HG03342 (cell line): ENCODE measurements around the gene DYNC1H1.

Experiments used
- ATAC-seq: cut with Tn5 transposase; IDR thresholded peaks from one replicate; pipeline ENCODE4 v1.9.1; 2021; ENCODE audit warnings: mild to moderate bottlenecking, moderate library complexity; ENCODE audit not compliant: unreplicated experiment

Gene DYNC1H1

DNA sequence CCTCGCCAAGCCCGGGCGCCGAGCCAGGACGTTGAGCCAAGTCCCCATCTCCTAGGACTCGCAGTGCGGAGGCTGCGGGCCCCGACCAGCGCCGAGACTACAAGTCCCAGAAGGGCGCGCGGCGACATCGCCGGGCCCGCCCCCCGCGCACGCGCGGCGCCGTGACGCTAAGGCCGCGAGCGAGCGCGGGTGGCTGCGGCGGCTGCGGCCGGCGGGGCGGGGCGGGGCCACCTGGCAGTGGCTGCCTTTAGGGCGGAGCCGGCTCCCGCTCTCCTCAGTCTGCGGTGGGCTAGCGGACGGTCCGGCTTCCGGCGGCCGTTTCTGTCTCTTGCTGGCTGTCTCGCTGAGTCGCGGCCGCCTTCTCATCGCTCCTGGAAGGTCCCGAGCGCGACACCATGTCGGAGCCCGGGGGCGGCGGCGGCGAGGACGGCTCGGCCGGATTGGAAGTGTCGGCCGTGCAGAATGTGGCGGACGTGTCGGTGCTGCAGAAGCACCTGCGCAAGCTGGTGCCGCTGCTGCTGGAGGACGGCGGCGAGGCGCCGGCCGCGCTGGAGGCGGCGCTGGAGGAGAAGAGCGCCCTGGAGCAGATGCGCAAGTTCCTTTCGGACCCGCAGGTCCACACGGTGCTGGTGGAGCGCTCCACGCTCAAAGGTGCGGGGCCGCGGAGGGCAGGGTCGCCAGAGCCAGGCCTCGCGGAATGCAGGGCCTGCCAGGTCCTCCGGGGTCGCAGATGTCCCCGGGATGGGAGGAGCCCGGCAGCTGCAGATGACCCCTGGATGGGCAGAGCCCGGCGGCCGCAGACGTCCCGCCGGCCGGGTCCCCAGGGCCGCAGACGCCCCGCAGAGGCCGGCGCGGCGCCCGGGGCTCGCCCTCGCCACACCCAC, at the start of gene DYNC1H1:
Gene DYNC1H1 (plus strand): TSS at position 277 of the 884 bp plus-strand sequence. CDS start 119 bp downstream, at position 396.
- peak; percentile 80 for ATAC-seq

DNA sequence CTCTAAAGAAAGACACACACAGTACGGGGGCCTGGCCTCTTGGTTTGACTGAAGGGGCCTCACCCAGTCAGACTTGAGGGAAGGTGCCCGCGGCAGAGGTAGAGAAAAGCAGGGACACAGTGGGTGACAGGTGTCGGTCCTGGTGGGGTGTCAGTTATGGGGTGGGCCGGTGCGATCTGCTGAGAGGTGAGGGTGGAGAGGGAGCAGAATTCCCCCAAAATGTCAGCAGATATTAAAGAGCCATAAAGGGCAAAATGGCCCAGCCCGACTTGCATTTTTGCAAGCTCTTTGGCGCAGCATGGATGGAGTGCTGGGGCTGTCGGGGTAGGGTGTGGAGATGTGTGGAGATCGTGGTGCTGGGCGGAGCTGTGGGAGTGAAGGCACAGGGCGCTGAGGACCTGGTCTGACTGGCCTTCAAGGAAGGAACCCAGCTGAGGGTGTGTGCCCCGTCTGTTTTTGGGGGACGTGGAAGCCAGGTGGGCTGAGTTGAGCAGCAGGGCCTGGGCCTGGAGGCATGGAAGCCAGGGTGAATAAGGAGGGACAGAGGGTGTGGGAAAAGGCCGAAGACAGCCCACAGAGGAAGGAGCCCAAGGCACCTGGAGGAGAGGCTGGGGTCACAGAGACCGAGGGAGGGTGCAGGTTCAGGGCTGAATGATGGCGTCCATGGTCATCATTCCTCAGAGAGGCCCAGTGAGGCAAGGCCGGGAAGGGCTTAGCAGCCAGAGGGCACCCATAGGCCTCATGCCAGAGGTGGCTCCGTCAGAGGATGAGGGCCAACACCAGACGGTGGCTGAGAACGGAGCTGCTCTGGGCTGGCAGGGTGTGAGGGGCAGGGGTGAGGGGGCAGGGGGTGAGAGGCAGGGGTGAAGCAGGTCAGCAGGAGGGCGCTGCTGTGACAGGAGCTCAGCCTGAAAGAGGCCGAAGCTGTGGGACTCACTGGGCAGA, 48.2 kb upstream of the DYNC1H1 start:
- ATAC-seq = no peak

DNA sequence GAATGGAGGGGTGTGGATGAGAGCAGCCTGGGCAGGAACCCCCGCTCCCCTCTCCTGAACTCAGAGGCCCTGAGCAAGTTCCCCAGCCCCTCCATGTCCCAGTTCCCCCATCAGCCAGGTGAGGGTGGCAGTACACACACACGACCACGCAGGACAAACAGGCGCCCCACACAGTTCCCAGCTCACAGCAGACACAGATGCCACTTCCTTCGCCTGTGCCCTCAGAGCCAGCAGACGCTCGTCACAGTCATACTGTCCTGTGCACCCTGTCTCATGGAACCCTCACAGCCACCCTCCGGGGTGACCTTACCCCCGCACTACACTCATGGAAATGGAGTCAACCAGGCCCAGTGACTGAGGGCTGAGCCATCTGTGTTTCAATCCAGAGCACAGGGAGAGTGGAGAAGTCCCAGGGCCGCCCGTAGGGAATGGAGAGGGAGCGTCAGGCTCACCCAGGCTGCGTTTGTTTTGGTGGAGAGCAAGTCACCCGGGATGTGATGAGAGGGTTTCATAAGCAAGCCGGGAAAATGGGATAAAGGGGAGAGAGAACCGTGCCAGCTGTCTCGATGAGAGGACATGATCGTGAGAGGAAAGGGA, 47.5 kb upstream of the DYNC1H1 start:
- no peak for ATAC-seq

DNA sequence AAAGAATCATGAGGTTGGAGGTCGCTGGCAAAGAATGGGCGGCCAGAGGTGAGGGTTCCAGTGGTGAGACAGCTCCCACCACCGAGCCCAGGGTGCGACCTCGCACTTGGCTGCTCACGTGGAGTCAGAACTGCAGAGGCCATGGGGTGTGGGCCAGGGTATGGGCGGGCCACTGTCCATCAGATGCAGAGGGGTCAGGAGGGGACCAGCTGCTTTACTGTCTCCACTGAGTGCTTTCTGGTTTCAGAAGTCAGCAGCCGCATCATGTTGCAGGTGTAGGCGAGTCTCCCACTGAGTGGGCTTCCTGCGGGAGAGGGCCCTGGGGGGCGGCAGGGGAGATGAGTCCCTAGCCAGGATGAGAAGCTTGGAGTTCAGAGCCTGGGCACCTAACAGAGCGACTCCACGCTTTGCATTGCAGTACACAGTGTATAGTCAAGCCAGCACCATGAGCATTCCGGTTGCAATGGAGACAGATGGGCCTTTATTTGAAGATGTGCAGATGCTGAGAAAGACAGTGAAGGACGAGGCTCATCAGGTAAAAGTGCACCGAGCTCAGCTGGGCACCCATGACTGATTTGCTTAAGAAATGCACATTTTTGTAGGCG, 46.9 kb upstream of the DYNC1H1 start:
- ATAC-seq = no peak

DNA sequence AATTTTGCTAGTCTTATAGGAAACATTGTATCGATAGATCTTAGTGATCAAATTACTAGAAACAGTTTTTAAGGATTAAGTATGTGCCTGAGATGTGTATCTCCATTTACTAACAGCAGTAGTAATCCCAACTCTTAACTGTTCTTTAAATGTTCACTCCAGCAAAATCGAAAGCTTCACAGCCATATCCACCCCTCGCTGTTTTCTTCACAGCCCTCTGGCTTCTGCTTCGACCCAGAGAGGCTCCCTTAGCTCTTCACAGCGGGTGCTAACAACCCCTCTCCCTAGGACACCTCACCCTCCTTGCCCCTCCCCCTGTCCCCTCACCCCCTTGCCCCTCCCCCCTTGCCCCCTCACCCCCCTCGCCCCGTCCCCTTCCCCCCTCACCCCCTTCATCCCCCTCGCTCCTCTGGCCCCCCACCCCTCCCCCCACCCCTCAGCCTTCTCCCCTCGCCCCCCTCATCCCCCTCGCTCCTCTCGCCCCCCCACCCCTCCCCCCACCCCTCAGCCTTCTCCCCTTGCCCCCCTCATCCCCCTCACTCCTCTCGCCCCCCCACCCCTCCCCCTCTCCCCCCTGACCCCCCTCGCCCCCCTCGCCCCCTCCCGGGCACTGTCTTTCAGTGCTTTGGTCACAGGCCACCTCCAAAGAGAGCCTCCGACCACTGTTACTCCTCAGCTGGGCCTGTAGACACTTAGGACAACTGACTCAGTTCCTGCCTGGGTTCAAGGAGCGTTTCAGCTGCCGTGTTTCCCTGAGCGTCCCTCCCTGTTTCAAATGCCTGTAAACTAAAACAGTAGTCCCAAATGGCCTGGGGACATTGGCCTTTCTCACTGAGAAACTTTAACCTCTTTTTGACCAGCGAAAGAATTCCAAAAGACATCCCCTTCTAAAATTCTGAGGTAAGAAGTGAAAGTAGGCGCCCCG, 46.0 kb upstream of the DYNC1H1 start:
- no peak for ATAC-seq

DNA sequence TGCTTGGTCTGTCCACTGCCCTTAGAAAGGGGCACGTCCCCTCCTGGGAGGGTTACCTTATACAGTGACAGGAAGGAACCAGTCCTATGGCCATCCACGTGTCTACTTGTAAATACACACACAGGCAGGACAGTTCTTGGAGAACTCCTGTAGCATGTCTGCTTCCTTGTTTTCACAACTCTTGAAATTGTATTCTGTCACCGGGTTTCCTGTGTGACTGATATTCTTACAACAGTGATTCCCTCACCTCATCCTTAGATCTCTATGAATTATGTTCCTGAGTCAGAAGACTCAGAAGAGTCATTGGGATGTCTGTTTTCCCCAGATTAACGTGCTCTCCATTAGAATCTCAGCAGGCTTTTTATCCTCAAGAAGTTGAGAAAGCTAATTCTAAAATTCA, 44.1 kb upstream of the DYNC1H1 start:
- ATAC-seq = no peak

DNA sequence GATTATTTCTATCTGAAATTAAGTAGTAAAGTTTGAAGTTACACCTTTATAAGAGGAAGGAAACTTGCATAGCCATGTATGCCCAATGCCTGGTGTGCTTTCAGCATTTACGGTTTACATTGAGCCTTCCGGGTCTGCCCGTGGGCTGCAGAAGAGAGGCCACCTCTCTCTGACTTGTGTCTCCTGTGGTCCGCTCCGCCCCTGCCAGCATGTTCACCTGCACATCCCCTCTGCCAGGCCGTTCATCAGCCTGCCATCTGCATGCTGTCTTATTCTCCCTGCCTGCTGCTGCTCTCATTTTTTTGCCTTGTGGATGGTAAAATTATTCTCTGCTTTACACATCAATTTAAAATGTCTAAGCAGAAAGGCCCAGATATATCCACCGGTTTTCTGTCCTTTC, 41.5 kb upstream of the DYNC1H1 start:
- ATAC-seq = no peak

DNA sequence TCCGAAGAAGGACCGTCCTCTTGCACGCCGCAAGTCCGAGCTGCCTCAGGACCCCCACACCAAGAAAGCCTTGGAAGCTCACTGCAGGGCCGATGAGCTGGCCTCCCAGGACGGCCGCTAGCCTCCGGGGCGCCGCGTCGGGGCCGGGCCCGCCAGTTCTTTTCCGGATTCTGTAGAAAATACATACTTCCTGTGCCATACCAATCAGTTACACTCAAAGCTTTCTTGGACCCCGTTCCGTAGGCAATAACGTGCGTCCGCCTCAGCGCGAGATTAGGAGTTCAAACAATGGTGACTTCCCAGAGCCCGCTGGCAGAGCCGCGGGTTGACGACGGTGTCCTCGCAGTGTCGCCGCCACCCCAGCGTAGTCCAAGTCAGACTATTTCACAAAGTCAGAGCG, 39.2 kb upstream of the DYNC1H1 start:
- no peak for ATAC-seq

DNA sequence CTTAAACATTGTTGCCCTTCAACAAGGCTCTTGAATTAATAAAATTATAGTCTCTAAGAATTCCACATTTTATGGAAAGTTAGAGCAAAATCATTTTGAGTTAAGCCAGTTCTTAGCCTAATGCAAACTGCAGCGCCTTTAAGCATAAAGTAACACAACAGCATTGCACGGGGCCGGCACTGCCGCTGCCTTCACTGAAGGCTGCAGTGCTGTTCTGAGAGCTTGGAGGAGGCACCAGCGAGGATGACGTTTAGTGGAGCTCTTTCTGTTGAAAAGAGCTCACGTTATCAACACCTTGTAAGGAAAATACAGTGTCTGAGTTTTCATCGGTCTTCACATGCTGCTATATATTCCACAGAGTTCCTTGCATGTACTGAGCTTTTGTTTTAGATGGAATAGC, 38.3 kb upstream of the DYNC1H1 start:
- ATAC-seq = no peak

DNA sequence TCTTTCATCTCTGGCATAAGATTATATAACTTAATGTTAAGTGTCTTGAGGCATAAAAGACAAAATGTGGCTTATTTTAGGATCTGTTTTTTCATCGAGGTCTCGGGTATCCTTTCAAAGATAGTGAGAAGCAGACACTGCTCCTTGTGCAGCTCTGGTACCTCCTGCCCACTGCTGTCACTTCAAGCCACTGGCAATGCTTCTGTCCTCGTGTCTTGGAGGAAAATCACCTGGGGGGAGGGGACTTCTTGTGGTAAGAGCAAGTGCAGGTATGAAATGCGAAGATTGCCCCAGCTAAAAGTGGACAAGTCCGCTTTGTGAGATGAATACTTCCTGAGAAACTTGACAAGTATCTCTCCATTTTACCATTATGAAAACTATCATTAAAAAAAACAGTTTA, 37.8 kb upstream of the DYNC1H1 start:
- no peak for ATAC-seq

DNA sequence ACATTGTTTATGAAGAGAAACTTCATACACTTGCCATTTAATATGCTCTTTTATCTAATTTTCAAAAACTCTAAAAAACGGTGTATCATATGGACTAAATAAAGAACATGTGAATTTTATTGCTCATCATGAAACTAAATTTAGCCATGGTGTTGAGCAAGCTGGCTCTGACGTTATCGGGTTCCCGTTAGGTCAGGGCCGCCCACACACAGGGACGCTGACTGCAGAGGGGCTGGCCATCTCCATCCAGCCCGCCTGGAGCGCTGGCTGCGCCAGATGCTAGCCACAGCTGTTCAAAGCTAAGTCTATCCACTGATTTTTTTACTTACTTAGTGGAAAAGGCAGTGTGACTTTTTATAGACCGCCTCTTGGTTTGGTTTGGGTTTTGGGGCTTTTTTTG, 36.5 kb upstream of the DYNC1H1 start:
- no peak for ATAC-seq

DNA sequence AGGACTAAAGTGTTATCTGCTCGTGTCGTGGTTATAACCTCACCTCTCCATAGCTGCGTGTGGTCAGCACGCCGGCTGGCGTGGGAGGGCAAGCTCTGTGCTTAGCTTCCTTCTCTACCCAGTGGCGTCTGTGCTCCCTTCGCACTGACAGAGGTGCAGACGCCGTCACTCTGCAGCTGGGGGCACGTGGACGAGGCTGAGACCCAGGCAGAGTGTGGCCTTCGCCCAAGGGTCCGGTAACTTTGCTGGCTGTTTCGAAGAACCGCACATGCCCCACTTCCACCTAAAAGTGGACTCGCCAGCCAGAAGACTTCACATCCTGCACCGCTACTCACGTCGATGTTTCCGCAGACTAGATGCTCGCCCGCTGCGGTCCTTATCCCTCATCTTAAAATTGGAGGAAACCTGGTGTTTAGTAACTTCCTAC, 35.9 kb upstream of the DYNC1H1 start:
- ATAC-seq = no peak

DNA sequence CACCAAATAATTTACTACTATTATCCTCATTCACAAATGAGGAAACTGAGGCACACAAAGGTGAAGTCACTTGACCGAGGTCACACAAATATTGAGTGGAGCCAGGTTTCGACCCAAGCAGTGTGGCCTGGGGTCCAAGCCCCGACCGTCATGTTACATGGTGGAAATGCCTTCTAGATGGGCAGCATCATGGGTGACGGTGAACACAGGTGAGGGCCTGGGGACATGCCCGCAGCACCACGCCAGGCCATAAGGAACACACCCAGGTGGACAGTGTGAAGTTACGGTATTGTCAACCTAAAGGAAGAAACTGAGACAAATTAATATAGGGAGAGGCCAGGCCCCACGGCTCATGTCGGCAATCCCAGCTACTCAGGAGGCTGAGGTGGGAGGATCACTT, 35.3 kb upstream of the DYNC1H1 start:
- ATAC-seq = no peak

DNA sequence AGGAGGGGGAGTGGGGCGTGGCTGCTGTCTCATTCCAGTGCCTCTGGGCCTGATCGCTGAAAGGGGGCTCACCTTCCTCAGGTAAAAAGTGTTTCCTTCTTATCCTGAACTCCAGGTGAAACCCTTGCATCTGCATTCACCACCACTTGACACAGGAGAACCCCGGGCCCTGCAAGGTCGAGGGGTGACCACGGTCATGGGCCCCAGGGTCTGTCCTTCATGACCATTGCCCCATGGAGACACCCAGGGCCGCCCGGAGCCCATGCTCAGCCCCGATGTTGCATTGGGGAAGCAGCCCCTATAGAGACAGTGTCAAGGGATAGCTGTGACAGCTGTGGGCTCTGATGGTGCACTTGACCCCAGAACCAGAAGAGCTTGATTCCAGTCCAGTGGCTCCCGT, 34.4 kb upstream of the DYNC1H1 start:
- ATAC-seq = no peak

DNA sequence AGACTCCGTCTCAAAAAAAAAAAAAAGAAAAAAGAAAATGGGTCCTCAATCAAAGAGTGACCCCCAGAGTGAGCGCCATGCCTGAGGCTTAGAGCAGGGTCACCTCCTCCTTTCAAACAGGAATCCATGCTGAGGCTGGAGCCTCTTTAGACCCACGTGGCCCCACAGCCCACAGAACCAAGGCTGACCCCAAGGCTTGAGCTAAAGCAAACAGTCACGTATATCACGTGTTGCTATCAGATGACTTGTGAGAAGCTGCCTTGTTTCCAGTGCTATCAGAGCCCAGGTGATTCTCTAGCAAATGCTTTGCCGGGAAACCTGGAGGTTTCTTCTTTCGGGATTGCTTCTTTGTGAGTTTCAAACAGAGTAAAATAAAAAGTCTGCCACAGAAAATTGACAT, 31.7 kb upstream of the DYNC1H1 start:
- no peak for ATAC-seq

DNA sequence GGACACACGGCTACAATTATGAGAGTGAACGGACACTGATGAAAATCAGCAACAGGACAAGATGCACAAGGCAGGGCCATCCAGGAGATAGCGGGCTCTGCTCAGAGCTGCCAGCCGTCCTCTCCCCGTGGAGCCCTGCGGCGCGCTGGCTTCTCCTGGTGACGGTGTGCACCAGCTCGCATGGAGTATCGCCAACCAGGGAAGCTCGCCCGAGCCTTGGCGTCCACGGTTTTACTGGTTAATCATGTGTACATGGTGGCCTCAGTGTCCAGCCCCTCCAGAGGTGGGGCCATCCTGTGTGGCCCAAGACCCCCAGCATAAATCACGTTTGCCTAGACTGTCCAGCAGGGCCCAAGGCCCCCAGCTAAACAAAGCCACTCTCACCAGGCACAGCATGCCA, 31.2 kb upstream of the DYNC1H1 start:
- ATAC-seq = no peak

DNA sequence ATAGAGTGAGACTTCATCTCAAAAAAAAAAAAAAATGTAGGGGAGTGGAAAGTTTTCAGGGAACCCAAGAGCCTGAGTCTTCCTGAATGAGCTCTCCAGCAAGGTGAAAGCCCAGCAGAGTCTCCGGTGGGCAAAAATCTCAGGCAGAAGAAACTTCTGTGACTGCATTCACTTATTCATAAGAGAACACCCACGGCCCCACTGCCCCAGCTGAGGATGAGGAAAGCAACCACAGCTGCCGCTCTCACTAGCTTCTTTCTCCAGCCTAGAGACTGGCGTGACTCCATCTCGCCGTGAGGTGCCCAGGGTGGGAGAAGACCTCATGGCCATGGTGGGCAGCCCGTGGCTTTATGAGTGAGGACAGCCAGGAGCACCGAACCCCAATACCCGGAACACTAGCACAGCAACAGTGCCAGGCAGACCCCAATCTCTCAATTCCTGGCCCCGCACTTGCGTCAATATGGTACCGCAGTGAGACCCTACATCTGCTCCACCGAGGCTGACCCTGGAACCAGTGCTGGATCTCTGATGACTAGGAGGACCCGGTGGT, 29.7 kb upstream of the DYNC1H1 start:
- ATAC-seq = no peak

DNA sequence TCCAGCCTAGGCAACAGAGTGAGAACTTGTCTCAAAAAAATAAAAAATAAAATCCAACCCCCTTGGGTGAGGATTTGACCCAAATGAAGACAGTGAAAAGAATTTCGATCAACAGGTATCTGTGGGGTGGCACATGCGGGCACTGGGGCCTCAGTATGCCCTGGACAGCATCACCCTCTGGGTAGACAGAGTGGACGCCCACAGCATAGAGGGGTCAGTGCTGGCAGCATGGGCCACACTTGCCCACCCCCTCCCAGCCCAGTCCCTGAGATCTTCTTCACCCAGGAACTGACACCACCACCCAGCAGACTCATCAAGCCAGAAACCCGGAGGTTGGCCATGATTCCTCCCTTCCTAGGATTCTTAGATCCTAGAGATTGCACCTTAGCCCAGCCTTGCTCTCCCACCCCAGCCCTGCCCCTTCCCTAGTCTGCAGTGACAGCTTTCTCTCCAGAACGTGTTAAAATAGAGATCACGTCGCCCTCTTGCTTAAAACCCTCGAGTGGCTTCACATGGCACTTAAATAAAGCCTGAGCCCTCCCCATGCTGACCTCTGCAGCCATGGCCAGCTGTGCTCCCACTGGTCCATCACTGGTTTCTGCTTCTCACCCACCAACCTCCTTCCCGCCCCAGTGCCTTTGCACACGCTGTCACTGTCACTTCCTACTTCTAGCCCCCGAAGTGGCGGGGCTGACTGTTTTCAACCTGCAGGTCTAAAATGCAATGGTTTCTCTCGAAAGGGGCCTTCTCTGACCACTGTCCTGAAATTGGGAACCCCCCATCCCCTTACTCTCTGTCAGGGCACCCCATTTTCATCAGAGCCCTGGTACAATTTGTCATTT, 26.2 kb upstream of the DYNC1H1 start:
- no peak for ATAC-seq
